ENCODE data around the gene AK2. TPM values are rescaled to one million over a fixed set of nuclear protein-coding genes. Genes with fewer than 3 reads are reported as not detected.

AK2 gene
- total RNA-seq, 3 donors from 2014 or later: 124 to 483 (median 280) TPM

GRCh38 chr1:32991819-32992488, 44.7 kb downstream of the AK2 start:
- TF ChIP-seq CTCF (IDR thresholded peaks at IDR 0.05) (no peak), POLR2AphosphoS5 (IDR thresholded peaks at IDR 0.05) (no peak), POLR2A (IDR thresholded peaks at IDR 0.05) (no peak)
- Histone ChIP-seq H3K9me3 (no peaks in the 10 kb centered on the region), H3K36me3 (no peaks in the 10 kb centered on the region), H3K27me3 (no peaks in the 10 kb centered on the region), H3K4me3 (no peak overlapping the region), H3K4me1 (peaks cover 8 to 17% of the 10 kb centered on the region in 2 donors), H3K27ac (peak overlapping the region; percentile 76 to 78)
- intact Hi-C loops (cut with DNase I; ENCODE audit: low total_unique reads): no loop called here
- DNase-seq (ENCODE audit: low spot score in 2 of 2): no peak

GRCh38 chr1:32991386-32991785, 45.3 kb downstream of the AK2 start:
- intact Hi-C loops (cut with DNase I; ENCODE audit: low total_unique reads): no loop called here
- no peaks in the 10 kb centered on the region for H3K36me3 ChIP-seq
- no peak overlapping the region for H3K4me3 ChIP-seq
- H3K9me3 ChIP-seq: no peaks in the 10 kb centered on the region
- TF ChIP-seq CTCF (IDR thresholded peaks at IDR 0.05): no peak
- no peak for TF ChIP-seq POLR2AphosphoS5 (IDR thresholded peaks at IDR 0.05)
- TF ChIP-seq POLR2A (IDR thresholded peaks at IDR 0.05): no peak
- H3K27ac ChIP-seq: peak overlapping the region; percentile 76 to 78
- H3K27me3 ChIP-seq: no peaks in the 10 kb centered on the region
- no peak for DNase-seq (ENCODE audit: low spot score in 2 of 2)
- H3K4me1 ChIP-seq: peaks cover 8 to 17% of the 10 kb centered on the region in 2 donors

- DNase-seq (ENCODE audit: low spot score in 2 of 2): no peak
- no peaks in the 10 kb centered on the region for H3K9me3 ChIP-seq
- H3K36me3 ChIP-seq: no peaks in the 10 kb centered on the region
- peak overlapping the region in 1 of 2 donors; percentile 4 for H3K27ac ChIP-seq
- intact Hi-C loops (cut with DNase I; ENCODE audit: low total_unique reads): no loop called here
- peaks cover 8 to 17% of the 10 kb centered on the region in 2 donors for H3K4me1 ChIP-seq
- H3K27me3 ChIP-seq: no peaks in the 10 kb centered on the region
- no peak overlapping the region for H3K4me3 ChIP-seq
- TF ChIP-seq POLR2A (IDR thresholded peaks at IDR 0.05) (no peak), CTCF (IDR thresholded peaks at IDR 0.05) (no peak), POLR2AphosphoS5 (IDR thresholded peaks at IDR 0.05) (no peak)
Measured at GRCh38 chr1:32990887-32991286, 45.8 kb downstream of the AK2 start.

- no peak overlapping the region for H3K4me3 ChIP-seq
- no peaks in the 10 kb centered on the region for H3K27me3 ChIP-seq
- H3K27ac ChIP-seq: peak overlapping the region; percentile 66 to 82
- no peaks in the 10 kb centered on the region for H3K36me3 ChIP-seq
- H3K4me1 ChIP-seq: peaks cover 8 to 17% of the 10 kb centered on the region in 2 donors
- DNase-seq (ENCODE audit: low spot score in 2 of 2): peak; percentile 54 to 81
- H3K9me3 ChIP-seq: no peaks in the 10 kb centered on the region
- peak in 2 of 3 donors; percentile 32 to 40 for TF ChIP-seq POLR2AphosphoS5 (IDR thresholded peaks at IDR 0.05)
- no peak for TF ChIP-seq CTCF (IDR thresholded peaks at IDR 0.05)
- intact Hi-C loops (cut with DNase I; ENCODE audit: low total_unique reads): no loop called here
Measured at GRCh38 chr1:32989160-32990050, 47.3 kb downstream of the AK2 start.

- intact Hi-C loops (cut with DNase I; ENCODE audit: low total_unique reads): no loop called here
- no peaks in the 10 kb centered on the region for H3K9me3 ChIP-seq
- no peaks in the 10 kb centered on the region for H3K36me3 ChIP-seq
- H3K4me1 ChIP-seq: peaks cover 8 to 17% of the 10 kb centered on the region in 2 donors
- H3K27me3 ChIP-seq: no peaks in the 10 kb centered on the region
- no peak for DNase-seq (ENCODE audit: low spot score in 2 of 2)
- peak overlapping the region; percentile 66 to 82 for H3K27ac ChIP-seq
- TF ChIP-seq POLR2A (IDR thresholded peaks at IDR 0.05) (no peak), CTCF (IDR thresholded peaks at IDR 0.05) (no peak), POLR2AphosphoS5 (IDR thresholded peaks at IDR 0.05) (no peak)
- H3K4me3 ChIP-seq: no peak overlapping the region
Measured at GRCh38 chr1:32988665-32989064, 48.0 kb downstream of the AK2 start.
